GM18519 (cell line): ENCODE results near the gene EPHB2.

Source experiments
- ATAC-seq: cut with Tn5 transposase; IDR thresholded peaks from one replicate; pipeline ENCODE4 v1.9.1; 2021; ENCODE audit warnings: mild to moderate bottlenecking, moderate library complexity; ENCODE audit not compliant: unreplicated experiment, low FRiP score

The EPHB2 gene

GRCh38 chr1:22851517-22851916 is 140.9 kb downstream of the EPHB2 start:
- no peak for ATAC-seq

GRCh38 chr1:22852144-22852655 is 141.6 kb downstream of the EPHB2 start:
- ATAC-seq, result no peak

- no peak for ATAC-seq
These were observed 143.1 kb downstream of the EPHB2 start for GRCh38 chr1:22853651-22854185.

GRCh38 chr1:22854688-22855565 is 144.3 kb downstream of the EPHB2 start:
- no peak for ATAC-seq

- ATAC-seq, result no peak
These were observed 145.3 kb downstream of the EPHB2 start for GRCh38 chr1:22855668-22856606.

- no peak for ATAC-seq
These were observed 147.0 kb downstream of the EPHB2 start for GRCh38 chr1:22857661-22858060.

GRCh38 chr1:22860414-22860800 is 149.8 kb downstream of the EPHB2 start:
- no peak for ATAC-seq

GRCh38 chr1:22860883-22861385 is 150.3 kb downstream of the EPHB2 start:
- ATAC-seq, result no peak

- ATAC-seq, result no peak
These were observed 151.3 kb downstream of the EPHB2 start for GRCh38 chr1:22861764-22862440.

- no peak for ATAC-seq
These were observed 152.1 kb downstream of the EPHB2 start for GRCh38 chr1:22862752-22863151.

GRCh38 chr1:22863766-22864165 is 153.1 kb downstream of the EPHB2 start:
- no peak for ATAC-seq

GRCh38 chr1:22864886-22865285 is 154.2 kb downstream of the EPHB2 start:
- no peak for ATAC-seq

GRCh38 chr1:22865736-22866135 is 155.1 kb downstream of the EPHB2 start:
- ATAC-seq, result no peak

GRCh38 chr1:22866868-22867267 is 156.2 kb downstream of the EPHB2 start:
- ATAC-seq, result no peak

- no peak for ATAC-seq
These were observed 157.7 kb downstream of the EPHB2 start for GRCh38 chr1:22868331-22868730.

- ATAC-seq, result no peak
These were observed 158.7 kb downstream of the EPHB2 start for GRCh38 chr1:22869325-22869724.

- no peak for ATAC-seq
These were observed 159.7 kb downstream of the EPHB2 start for GRCh38 chr1:22870201-22870871.

- no peak for ATAC-seq
These were observed 162.5 kb downstream of the EPHB2 start for GRCh38 chr1:22872981-22873664.

- no peak for ATAC-seq
These were observed 164.1 kb downstream of the EPHB2 start for GRCh38 chr1:22874785-22875184.
